Measurements from ENCODE around the gene NHLRC4. TPM values are rescaled to one million over a fixed set of nuclear protein-coding genes. Genes with fewer than 3 reads are reported as not detected.

The NHLRC4 gene
- total RNA-seq, 1 experiment from 2014 or later = 0.92 TPM

GRCh38 chr16:590188-590814, 23.5 kb downstream of the NHLRC4 start:
- DNase-seq (ENCODE audit: low spot score) (no peak), ATAC-seq (no peak)
- peaks cover 2% of the 10 kb centered on the region for H3K36me3 Mint-ChIP-seq
- peak overlapping the region; percentile 66 for H3K27ac Mint-ChIP-seq
- ChIA-PET CTCF (interaction anchor here (0.9 to 1.2 kb wide), 10 partner anchors 9 to 77 kb away, joined by 3 to 8 read pairs (median 4); partner anchors contain the start of genes RHOT2 and WDR90), POLR2A (no interaction called here)
- peaks cover 43% of the 10 kb centered on the region for H3K27me3 Mint-ChIP-seq (ENCODE audit: low read depth)
- H3K4me3 Mint-ChIP-seq = peak overlapping the region; percentile 85
- peaks cover 19% of the 10 kb centered on the region for H3K4me1 Mint-ChIP-seq
- no peaks in the 10 kb centered on the region for H3K9me3 Mint-ChIP-seq
- TF ChIP-seq SP1 (CRISPR knock-in tag; conservative IDR thresholded peaks at IDR 0.05) = peak; percentile 10; the same call in 1 of the 2 replicates
- TF ChIP-seq ZNF671 (CRISPR knock-in tag; IDR thresholded peaks at IDR 0.05) = peak; percentile 33; the same call in 1 of the 2 replicates
- TF ChIP-seq E2F5 (CRISPR knock-in tag; IDR thresholded peaks at IDR 0.05) = peak; percentile 61; the same call in 1 of the 2 replicates
- TF ChIP-seq STAT6 (CRISPR knock-in tag; conservative IDR thresholded peaks at IDR 0.05; ENCODE audit: low read depth) = no peak
- TF ChIP-seq JUN (CRISPR knock-in tag; IDR thresholded peaks at IDR 0.05) = no peak
- TF ChIP-seq HMGXB4 (CRISPR knock-in tag; IDR thresholded peaks at IDR 0.05) = peak; percentile 79; the same call in 1 of the 2 replicates
- TF ChIP-seq ATF1 (CRISPR knock-in tag; IDR thresholded peaks at IDR 0.05) = 0 out of 2 replicates have a peak, but pooled peaks have one; percentile 65
- 0 out of 2 replicates have a peak, but pooled peaks have one; percentile 15 for TF ChIP-seq GABPB1 (CRISPR knock-in tag; IDR thresholded peaks at IDR 0.05)

GRCh38 chr16:590815-591200, 24.0 kb downstream of the NHLRC4 start:
- TF ChIP-seq HMGXB4 (CRISPR knock-in tag; IDR thresholded peaks at IDR 0.05) (no peak), KAT7 (CRISPR knock-in tag; IDR thresholded peaks at IDR 0.05; ENCODE audit: borderline replicate concordance) (no peak), SOX15 (CRISPR knock-in tag; IDR thresholded peaks at IDR 0.05) (no peak), ZNF671 (CRISPR knock-in tag; IDR thresholded peaks at IDR 0.05) (no peak), ATF1 (CRISPR knock-in tag; IDR thresholded peaks at IDR 0.05) (no peak), ZMAT4 (CRISPR knock-in tag; IDR thresholded peaks at IDR 0.05) (no peak), FOXP4 (CRISPR knock-in tag; IDR thresholded peaks at IDR 0.05) (no peak), NR2C2 (CRISPR knock-in tag; IDR thresholded peaks at IDR 0.05) (no peak), HMGA2 (CRISPR knock-in tag; IDR thresholded peaks at IDR 0.05) (no peak), FOXK1 (CRISPR knock-in tag; IDR thresholded peaks at IDR 0.05) (no peak), MLX (CRISPR knock-in tag; IDR thresholded peaks at IDR 0.05) (no peak), CREM (CRISPR knock-in tag; IDR thresholded peaks at IDR 0.05) (no peak), NFE2L1 (CRISPR knock-in tag; IDR thresholded peaks at IDR 0.05) (no peak)
- no peak for ATAC-seq
- Mint-ChIP-seq H3K9me3 (no peaks in the 10 kb centered on the region), H3K4me1 (peaks cover 14% of the 10 kb centered on the region), H3K27me3 (ENCODE audit: low read depth) (peaks cover 38% of the 10 kb centered on the region), H3K4me3 (peak overlapping the region; percentile 85), H3K36me3 (peaks cover 2% of the 10 kb centered on the region), H3K27ac (peak overlapping the region; percentile 66)
- CTCF ChIA-PET = interaction anchor here (0.9 to 1.2 kb wide), 10 partner anchors 9 to 77 kb away, joined by 3 to 8 read pairs (median 4); partner anchors contain the start of genes RHOT2 and WDR90
- POLR2A ChIA-PET = no interaction called here
- DNase-seq (ENCODE audit: low spot score) = no peak

All from WTC11 (cell line).